Prostate gland (tissue), 2 donors: ENCODE measurements around the gene NEXMIF.

ENCODE experiments used
- POLR2A ChIP-seq: fragments of 450-650 bp; IDR thresholded peaks from one replicate; pipeline ENCODE4 v1.6.1; 2016; ENCODE audit warnings: antibody characterized with exemption, mild to moderate bottlenecking
- TF ChIP-seq, protein P1 (sequence below), 4 experiments: fragments of 200-600 bp in 2 of 4; fragments of 450-650 bp in 2 of 4; sonication (generic) in 2 of 4; IDR thresholded peaks; 1 replicate in 3 of 4; 2 replicates in 1 of 4; pipeline ENCODE4 v1.5.1; 2016 to 2019; ENCODE audit warnings: antibody characterized with exemption in 4 of 4, mild to moderate bottlenecking in 2 of 4, moderate library complexity in 2 of 4

DNA sequence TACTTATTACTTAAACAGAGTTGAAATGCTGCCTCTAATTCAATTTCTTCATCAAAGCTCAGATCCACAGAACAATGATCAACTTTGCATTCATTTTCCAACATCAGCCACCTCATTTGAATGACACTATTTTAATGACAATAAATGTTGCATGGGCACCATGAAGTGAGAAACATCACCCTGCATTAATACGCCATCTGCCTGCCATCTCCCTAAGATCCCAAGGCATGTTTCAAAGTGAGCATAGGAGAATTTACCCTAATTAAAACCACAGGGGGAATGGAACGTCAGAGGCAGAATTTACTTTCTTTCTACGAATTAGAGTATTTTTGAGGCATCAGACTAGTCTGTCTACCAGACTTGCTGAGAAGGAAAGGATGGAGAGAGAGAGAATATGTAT, 32.7 kb downstream of the NEXMIF start:
- TF ChIP-seq, protein P1, sequence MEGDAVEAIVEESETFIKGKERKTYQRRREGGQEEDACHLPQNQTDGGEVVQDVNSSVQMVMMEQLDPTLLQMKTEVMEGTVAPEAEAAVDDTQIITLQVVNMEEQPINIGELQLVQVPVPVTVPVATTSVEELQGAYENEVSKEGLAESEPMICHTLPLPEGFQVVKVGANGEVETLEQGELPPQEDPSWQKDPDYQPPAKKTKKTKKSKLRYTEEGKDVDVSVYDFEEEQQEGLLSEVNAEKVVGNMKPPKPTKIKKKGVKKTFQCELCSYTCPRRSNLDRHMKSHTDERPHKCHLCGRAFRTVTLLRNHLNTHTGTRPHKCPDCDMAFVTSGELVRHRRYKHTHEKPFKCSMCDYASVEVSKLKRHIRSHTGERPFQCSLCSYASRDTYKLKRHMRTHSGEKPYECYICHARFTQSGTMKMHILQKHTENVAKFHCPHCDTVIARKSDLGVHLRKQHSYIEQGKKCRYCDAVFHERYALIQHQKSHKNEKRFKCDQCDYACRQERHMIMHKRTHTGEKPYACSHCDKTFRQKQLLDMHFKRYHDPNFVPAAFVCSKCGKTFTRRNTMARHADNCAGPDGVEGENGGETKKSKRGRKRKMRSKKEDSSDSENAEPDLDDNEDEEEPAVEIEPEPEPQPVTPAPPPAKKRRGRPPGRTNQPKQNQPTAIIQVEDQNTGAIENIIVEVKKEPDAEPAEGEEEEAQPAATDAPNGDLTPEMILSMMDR (IDR thresholded peaks at IDR 0.05) = no peak
- no peak for TF ChIP-seq POLR2A
